ENCODE data around the gene TAGLN. TPM values are rescaled to one million over a fixed set of nuclear protein-coding genes. Genes with fewer than 3 reads are reported as not detected.

Gene TAGLN
- polyA plus RNA-seq, 1 donor, result 806 TPM

DNA sequence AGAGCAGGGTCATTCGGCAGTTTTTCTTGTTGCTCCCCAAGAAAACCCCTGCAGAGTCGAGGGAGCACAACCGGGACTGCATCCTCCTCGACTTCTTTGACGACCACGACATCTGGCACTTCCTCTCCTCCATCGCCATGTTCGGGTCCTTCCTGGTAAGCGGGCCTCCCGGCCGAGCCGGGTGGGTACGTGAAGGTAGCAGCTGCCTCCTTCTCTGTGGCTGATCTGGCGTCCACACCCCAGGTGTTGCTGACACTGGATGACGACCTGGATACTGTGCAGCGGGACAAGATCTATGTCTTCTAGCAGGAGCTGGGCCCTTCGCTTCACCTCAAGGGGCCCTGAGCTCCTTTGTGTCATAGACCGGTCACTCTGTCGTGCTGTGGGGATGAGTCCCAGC is 3.4 kb upstream of the TAGLN start:
- no CpG with 5 or more reads among the region's 19 CpGs for WGBS (ENCODE audit: insufficient coverage, low lambda C conversion rate)
- Histone ChIP-seq H3K36me3 (ENCODE audit: control insufficient read depth, insufficient read depth, low read length) (peaks cover 54% of the 10 kb centered on the region), H3K9me3 (ENCODE audit: control insufficient read depth, low read depth, low read length) (no peaks in the 10 kb centered on the region), H3K27me3 (ENCODE audit: control insufficient read depth, insufficient read depth, low read length) (no peaks in the 10 kb centered on the region), H3K4me3 (ENCODE audit: low read length) (no peak overlapping the region), H3K27ac (ENCODE audit: low read length) (no peak overlapping the region), H3K4me1 (ENCODE audit: control insufficient read depth, insufficient read depth, low read length) (peaks cover 10% of the 10 kb centered on the region)
- DNase-seq, result no peak

DNA sequence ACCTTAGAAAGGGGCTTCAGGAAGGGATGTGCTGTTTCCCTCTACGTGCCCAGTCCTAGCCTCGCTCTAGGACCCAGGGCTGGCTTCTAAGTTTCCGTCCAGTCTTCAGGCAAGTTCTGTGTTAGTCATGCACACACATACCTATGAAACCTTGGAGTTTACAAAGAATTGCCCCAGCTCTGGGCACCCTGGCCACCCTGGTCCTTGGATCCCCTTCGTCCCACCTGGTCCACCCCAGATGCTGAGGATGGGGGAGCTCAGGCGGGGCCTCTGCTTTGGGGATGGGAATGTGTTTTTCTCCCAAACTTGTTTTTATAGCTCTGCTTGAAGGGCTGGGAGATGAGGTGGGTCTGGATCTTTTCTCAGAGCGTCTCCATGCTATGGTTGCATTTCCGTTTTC is 2.2 kb upstream of the TAGLN start:
- WGBS (ENCODE audit: insufficient coverage, low lambda C conversion rate), result 80% methylated on average over 1 of the region's 7 CpGs
- peaks cover 10% of the 10 kb centered on the region for H3K4me1 ChIP-seq (ENCODE audit: control insufficient read depth, insufficient read depth, low read length)
- no peak overlapping the region for H3K27ac ChIP-seq (ENCODE audit: low read length)
- peaks cover 46% of the 10 kb centered on the region for H3K36me3 ChIP-seq (ENCODE audit: control insufficient read depth, insufficient read depth, low read length)
- H3K9me3 ChIP-seq (ENCODE audit: control insufficient read depth, low read depth, low read length), result no peaks in the 10 kb centered on the region
- H3K4me3 ChIP-seq (ENCODE audit: low read length), result no peak overlapping the region
- no peak for DNase-seq
- H3K27me3 ChIP-seq (ENCODE audit: control insufficient read depth, insufficient read depth, low read length), result no peaks in the 10 kb centered on the region

DNA sequence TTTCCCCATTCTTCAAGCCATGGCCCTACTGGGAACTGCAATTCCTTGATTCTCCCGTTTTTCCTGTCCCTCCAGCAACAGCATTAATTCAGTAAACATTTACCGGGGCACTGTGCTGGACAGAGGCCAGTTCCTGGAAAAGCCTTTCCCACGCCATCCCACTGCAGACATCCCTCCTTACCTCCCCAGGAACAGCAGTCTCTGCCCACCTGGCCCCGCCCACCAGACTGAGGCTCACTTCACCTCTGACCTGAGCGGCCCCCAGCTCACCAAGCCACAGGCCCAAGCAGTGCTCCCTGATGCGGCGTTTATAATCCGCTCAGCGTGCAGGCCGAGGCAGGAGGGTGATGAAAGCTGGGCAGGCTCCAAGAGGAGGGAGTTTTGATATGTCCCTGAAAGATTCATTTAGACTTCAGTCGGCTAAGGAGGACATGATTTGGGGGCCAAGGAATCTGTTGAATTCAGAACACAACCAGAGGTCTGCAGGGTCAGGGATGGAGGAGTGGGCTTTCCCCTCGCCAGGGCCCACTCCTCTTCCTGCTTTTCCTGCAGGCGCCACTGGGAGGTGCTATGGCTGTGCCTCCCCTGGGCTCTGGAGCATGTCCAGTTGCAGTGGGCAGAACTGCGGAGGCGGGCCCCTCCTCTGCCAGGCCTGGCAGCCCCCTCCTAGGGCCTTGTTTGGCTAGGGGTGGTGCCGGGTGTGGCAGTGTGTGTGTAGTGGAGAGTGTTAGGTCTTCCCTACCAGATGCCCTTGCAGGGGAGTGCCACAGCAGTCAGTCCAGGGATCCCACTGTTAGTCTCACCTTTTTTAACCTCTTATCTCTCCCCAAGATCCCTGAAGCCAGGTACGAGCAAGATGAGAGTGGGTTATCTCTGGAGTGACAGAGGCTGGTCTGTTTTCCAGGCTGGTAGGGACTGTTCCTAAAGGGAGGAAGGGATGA is 1.4 kb upstream of the TAGLN start:
- DNase-seq, result no peak
- peak overlapping the region; percentile 15 for H3K4me3 ChIP-seq (ENCODE audit: low read length)

DNA sequence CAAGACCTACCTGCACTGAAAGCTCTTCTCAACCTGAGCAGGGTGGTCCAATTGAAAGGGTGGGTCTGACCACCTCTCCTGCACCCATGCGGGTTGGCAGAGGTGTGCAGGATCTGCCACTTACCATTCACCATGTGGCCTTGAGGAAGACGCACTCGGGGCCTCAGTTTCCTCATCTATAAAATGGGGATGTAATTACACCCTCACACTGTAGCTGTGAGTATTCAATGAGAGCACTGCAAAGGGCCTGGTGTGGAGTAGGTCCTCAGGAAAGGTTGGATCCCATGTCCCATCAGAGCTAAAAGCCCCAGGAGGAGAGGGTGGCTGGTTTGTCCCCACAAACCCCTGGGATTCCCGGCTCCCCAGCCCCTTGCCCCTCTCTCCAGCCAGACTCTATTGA is 557 bp upstream of the TAGLN start:
- no peak for DNase-seq
- Histone ChIP-seq H3K9me3 (ENCODE audit: control insufficient read depth, low read depth, low read length) (peaks cover 5% of the 10 kb centered on the region), H3K36me3 (ENCODE audit: control insufficient read depth, insufficient read depth, low read length) (peaks cover 36% of the 10 kb centered on the region), H3K27me3 (ENCODE audit: control insufficient read depth, insufficient read depth, low read length) (no peaks in the 10 kb centered on the region), H3K27ac (ENCODE audit: low read length) (peak overlapping the region; percentile 85), H3K4me3 (ENCODE audit: low read length) (peak overlapping the region; percentile 15), H3K4me1 (ENCODE audit: control insufficient read depth, insufficient read depth, low read length) (peaks cover 10% of the 10 kb centered on the region)
- WGBS (ENCODE audit: insufficient coverage, low lambda C conversion rate), result no CpG with 5 or more reads among the region's 4 CpGs

More for the DNA sequence above, 1.4 kb upstream of the TAGLN start:
- Histone ChIP-seq H3K36me3 (ENCODE audit: control insufficient read depth, insufficient read depth, low read length) (peaks cover 40% of the 10 kb centered on the region), H3K27ac (ENCODE audit: low read length) (peak overlapping the region; percentile 85), H3K27me3 (ENCODE audit: control insufficient read depth, insufficient read depth, low read length) (no peaks in the 10 kb centered on the region), H3K9me3 (ENCODE audit: control insufficient read depth, low read depth, low read length) (peaks cover under 1% of the 10 kb centered on the region), H3K4me1 (ENCODE audit: control insufficient read depth, insufficient read depth, low read length) (peaks cover 10% of the 10 kb centered on the region)
- WGBS (ENCODE audit: insufficient coverage, low lambda C conversion rate), result no CpG with 5 or more reads among the region's 17 CpGs

DNA sequence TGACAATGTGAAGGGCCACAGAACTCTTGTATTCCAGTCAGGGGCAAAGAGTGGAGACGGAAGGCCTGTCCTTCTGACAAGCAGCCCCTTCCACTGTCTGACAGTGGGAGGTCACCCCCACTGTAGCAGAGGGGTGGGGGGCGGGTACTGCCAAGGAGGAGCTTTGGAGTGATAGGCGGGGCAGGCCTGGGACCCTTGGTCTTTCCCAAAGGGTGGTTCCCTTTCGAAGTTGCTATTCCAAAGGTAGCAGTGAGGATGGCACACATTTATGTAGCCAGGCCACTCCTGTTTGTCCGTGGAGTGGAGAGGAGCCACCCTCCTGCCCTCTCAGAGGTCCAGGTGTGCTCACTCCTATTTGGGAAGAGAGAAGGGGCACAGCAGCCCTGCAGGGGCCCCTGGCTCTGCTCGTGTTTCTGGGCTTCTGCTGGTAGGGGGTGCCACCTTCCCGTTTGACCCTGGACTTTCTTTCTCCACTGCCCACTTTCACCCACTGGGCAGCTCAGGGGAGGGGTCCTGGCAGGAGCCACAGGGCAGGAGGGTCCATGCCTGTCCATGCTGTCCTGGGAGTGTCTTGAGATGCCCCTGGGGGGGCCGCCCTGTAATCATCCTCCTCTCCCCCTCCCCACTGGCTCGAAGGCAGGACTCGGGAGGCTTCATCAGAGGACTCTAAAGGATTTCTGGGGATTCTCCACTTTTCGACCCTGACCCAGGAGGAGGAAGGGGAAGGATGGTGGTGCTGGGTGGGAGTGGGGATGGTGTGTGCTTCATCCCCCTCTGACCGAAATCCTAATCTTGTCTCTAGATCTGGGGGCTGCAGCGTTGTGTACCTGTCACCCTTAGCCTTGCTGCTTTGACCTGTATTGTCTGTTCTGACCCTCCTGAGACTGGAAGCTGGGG is 994 bp downstream of the TAGLN start:
- H3K4me3 ChIP-seq (ENCODE audit: low read length), result peak overlapping the region; percentile 41
- no peak for DNase-seq
- no CpG with 5 or more reads among the region's 13 CpGs for WGBS (ENCODE audit: insufficient coverage, low lambda C conversion rate)
- H3K4me1 ChIP-seq (ENCODE audit: control insufficient read depth, insufficient read depth, low read length), result peaks cover 10% of the 10 kb centered on the region
- H3K27me3 ChIP-seq (ENCODE audit: control insufficient read depth, insufficient read depth, low read length), result no peaks in the 10 kb centered on the region
- H3K27ac ChIP-seq (ENCODE audit: low read length), result peak overlapping the region; percentile 62
- H3K36me3 ChIP-seq (ENCODE audit: control insufficient read depth, insufficient read depth, low read length), result peaks cover 40% of the 10 kb centered on the region
- peaks cover 11% of the 10 kb centered on the region for H3K9me3 ChIP-seq (ENCODE audit: control insufficient read depth, low read depth, low read length)

DNA sequence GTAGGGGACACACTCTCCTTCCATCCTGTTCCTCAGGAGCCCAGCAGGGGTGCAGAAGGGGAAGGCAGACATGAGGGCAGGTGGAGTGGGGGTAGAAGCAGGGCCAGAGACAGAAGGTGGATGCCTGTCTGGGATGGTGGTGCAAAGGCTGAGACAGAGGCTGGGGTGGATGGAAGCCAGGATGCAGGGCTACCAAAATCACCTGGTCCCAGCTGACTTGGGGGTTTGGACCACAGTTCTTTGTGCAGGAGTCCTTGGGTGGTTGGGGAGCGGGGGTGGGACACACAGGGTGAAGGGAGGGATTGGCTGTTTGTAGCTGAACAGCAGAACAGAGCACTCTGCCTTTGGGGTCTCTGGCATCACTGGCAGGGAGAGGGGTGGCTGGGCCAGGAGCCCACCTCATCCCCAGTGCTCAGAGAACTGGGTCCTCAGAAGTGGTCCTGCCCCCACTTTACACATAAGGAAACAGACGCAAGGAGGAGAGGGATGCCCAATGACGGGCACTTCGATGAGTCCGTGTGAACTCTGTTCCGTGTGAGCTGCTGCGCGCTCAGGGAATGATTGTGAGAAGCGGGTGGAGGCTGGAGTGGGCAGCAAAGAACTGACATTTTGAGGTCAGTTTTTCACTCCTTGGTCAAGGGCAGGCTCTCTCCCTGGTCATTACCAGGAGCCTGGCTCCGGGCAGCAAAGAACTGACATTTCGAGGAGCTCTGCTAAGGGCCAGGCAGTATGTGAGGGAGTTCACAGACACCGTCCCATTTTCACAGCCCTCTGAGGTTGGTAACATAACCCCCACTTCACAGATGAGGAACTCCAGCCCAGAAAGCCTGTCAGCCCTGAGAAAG is 1.9 kb downstream of the TAGLN start:
- WGBS (ENCODE audit: insufficient coverage, low lambda C conversion rate), result no CpG with 5 or more reads among the region's 12 CpGs
- Histone ChIP-seq H3K4me3 (ENCODE audit: low read length) (peak overlapping the region; percentile 41), H3K27ac (ENCODE audit: low read length) (peak overlapping the region; percentile 62), H3K27me3 (ENCODE audit: control insufficient read depth, insufficient read depth, low read length) (no peaks in the 10 kb centered on the region), H3K36me3 (ENCODE audit: control insufficient read depth, insufficient read depth, low read length) (peaks cover 39% of the 10 kb centered on the region), H3K4me1 (ENCODE audit: control insufficient read depth, insufficient read depth, low read length) (peaks cover 10% of the 10 kb centered on the region), H3K9me3 (ENCODE audit: control insufficient read depth, low read depth, low read length) (peaks cover 11% of the 10 kb centered on the region)
- DNase-seq, result no peak

DNA sequence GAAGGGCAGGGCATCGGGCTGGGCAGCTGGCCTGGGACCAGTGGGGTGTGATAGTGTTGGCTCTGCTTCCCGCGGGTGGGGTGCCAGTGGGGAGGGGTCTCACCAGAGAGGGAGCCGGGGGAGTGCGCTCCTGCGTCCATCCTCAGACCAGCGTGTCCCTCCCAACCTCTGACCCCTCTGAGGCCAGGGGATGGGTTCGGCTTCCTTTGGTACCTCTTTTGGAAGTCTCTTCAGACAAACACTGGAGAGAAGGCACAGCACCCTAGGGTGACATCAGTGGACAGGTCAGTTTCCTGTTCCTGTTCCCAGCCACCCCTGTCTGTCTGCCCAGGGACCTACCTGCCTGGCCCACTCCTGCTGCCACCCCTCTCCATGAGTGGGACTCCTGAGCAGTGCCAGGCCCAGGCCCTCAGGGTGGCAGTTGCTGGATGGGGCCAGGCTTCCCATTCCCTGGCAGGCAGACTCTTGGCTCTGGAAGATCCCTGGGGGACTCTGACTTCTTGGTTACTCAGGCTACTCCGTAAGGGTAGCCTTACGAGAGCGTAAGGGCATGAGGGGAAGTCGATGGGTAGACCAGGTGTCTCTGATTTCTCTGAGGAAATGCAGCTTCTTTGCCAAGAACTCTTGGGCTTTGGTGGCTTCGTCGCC is 2.6 kb downstream of the TAGLN start:
- no peaks in the 10 kb centered on the region for H3K27me3 ChIP-seq (ENCODE audit: control insufficient read depth, insufficient read depth, low read length)
- H3K4me3 ChIP-seq (ENCODE audit: low read length), result peak overlapping the region; percentile 41
- peaks cover 10% of the 10 kb centered on the region for H3K4me1 ChIP-seq (ENCODE audit: control insufficient read depth, insufficient read depth, low read length)
- peaks cover 34% of the 10 kb centered on the region for H3K36me3 ChIP-seq (ENCODE audit: control insufficient read depth, insufficient read depth, low read length)
- peak overlapping the region; percentile 62 for H3K27ac ChIP-seq (ENCODE audit: low read length)
- DNase-seq, result no peak
- no CpG with 5 or more reads among the region's 14 CpGs for WGBS (ENCODE audit: insufficient coverage, low lambda C conversion rate)
- peaks cover 11% of the 10 kb centered on the region for H3K9me3 ChIP-seq (ENCODE audit: control insufficient read depth, low read depth, low read length)

DNA sequence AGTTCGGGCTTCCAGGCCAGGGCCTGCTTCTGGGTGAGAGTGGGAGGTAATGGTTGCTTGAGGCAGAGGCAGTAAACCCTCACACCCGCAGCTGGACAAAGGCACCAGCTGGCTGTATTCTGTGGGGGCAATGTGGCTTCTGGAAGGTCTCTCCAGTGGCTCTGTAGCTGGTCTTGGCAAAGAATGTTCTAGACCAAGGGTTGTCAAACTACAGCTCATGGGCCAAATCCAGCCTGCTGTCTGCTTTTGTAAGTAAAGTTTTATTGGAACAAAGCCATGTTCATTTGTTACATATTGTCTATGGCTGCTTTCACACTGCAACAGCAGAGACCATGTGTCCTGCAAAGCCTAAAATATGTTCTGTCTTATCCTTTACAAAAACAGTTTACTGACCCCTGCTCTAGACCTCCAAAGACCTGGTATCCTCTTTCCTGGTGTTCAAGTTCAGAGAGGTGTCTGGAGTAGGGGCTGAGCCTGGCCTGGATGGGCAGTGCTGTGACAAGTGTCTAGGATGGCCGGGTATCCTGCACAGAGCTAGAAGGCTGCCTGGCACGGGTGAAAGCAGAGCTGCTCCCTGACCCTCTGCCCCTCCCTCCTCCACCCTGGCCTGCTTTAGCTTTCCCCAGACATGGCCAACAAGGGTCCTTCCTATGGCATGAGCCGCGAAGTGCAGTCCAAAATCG is 3.4 kb downstream of the TAGLN start:
- H3K27ac ChIP-seq (ENCODE audit: low read length), result peak overlapping the region; percentile 62
- H3K36me3 ChIP-seq (ENCODE audit: control insufficient read depth, insufficient read depth, low read length), result peaks cover 30% of the 10 kb centered on the region
- peaks cover 10% of the 10 kb centered on the region for H3K4me1 ChIP-seq (ENCODE audit: control insufficient read depth, insufficient read depth, low read length)
- H3K4me3 ChIP-seq (ENCODE audit: low read length), result peak overlapping the region; percentile 41
- no CpG with 5 or more reads among the region's 7 CpGs for WGBS (ENCODE audit: insufficient coverage, low lambda C conversion rate)
- H3K27me3 ChIP-seq (ENCODE audit: control insufficient read depth, insufficient read depth, low read length), result no peaks in the 10 kb centered on the region
- H3K9me3 ChIP-seq (ENCODE audit: control insufficient read depth, low read depth, low read length), result peaks cover 11% of the 10 kb centered on the region
- DNase-seq, result no peak

DNA sequence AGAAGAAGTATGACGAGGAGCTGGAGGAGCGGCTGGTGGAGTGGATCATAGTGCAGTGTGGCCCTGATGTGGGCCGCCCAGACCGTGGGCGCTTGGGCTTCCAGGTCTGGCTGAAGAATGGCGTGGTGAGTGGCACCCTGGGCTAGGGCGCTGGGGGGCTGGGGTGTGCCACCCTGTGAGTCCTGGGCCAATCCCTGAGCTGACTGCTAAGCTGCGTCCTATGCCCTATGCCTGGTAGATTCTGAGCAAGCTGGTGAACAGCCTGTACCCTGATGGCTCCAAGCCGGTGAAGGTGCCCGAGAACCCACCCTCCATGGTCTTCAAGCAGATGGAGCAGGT is 3.9 kb downstream of the TAGLN start:
- WGBS (ENCODE audit: insufficient coverage, low lambda C conversion rate), result no CpG with 5 or more reads among the region's 10 CpGs
- H3K27ac ChIP-seq (ENCODE audit: low read length), result peak overlapping the region; percentile 62
- peaks cover 30% of the 10 kb centered on the region for H3K36me3 ChIP-seq (ENCODE audit: control insufficient read depth, insufficient read depth, low read length)
- H3K4me1 ChIP-seq (ENCODE audit: control insufficient read depth, insufficient read depth, low read length), result peaks cover 10% of the 10 kb centered on the region
- H3K9me3 ChIP-seq (ENCODE audit: control insufficient read depth, low read depth, low read length), result peaks cover 11% of the 10 kb centered on the region
- no peaks in the 10 kb centered on the region for H3K27me3 ChIP-seq (ENCODE audit: control insufficient read depth, insufficient read depth, low read length)
- DNase-seq, result no peak
- H3K4me3 ChIP-seq (ENCODE audit: low read length), result no peak overlapping the region

Measured in large intestine (tissue), 3 donors.